ENCODE measurements around the gene NUDT2. TPM values are rescaled to one million over a fixed set of nuclear protein-coding genes. Genes with fewer than 3 reads are reported as not detected.

Gene NUDT2
- total RNA-seq, 1 experiment from 2014 or later = 19.3 TPM

GRCh38 chr9:34392511-34392910 lies 63.1 kb downstream of the NUDT2 start:
- no peak overlapping the region for H3K4me3 ChIP-seq
- no peaks in the 10 kb centered on the region for H3K9me3 ChIP-seq
- H3K27me3 ChIP-seq = no peaks in the 10 kb centered on the region
- DNase-seq = no peak
- no peaks in the 10 kb centered on the region for H3K36me3 ChIP-seq

Other genes starting within 250 kb of the NUDT2 start
- 12.8 and 13.2 TPM in 2 replicates for gene DCAF12, start 202.9 kb upstream of the NUDT2 start, total RNA-seq (2014; rRNA removed; shearing (Covaris generic); ENCODE audit: low replicate concordance)
- 24.3 and 33.5 TPM in 2 replicates for gene UBAP1, start 150.5 kb upstream of the NUDT2 start, total RNA-seq (2014; rRNA removed; shearing (Covaris generic); ENCODE audit: low replicate concordance)
- 1.7 and 1.8 TPM in 2 replicates for gene KIF24, start 301 bp upstream of the NUDT2 start, total RNA-seq (2014; rRNA removed; shearing (Covaris generic); ENCODE audit: low replicate concordance)
- gene MYORG, start 47.3 kb downstream of the NUDT2 start, total RNA-seq (2014; rRNA removed; shearing (Covaris generic); ENCODE audit: low replicate concordance) = 0.23 TPM in 1 of 2 replicates, not detected in the other
- gene FAM219A, start 129.0 kb downstream of the NUDT2 start, total RNA-seq (2014; rRNA removed; shearing (Covaris generic); ENCODE audit: low replicate concordance) = 3.1 and 7.7 TPM in 2 replicates
- not detected in 2 replicates for gene DNAI1, start 129.2 kb downstream of the NUDT2 start, total RNA-seq (2014; rRNA removed; shearing (Covaris generic); ENCODE audit: low replicate concordance)
- 0.20 TPM in 1 of 2 replicates, not detected in the other for gene ENHO, start 193.4 kb downstream of the NUDT2 start, total RNA-seq (2014; rRNA removed; shearing (Covaris generic); ENCODE audit: low replicate concordance)

All from MG63 (cell line).